ENCODE measurements around the gene SHQ1. TPM values are rescaled to one million over a fixed set of nuclear protein-coding genes. Genes with fewer than 3 reads are reported as not detected.

The SHQ1 gene
- total and polyA plus RNA-seq, 9 of the 15 experiments (the other 6 are each of a cell fraction or from before 2014, with no cell fraction given), result 9.2 to 25.0 (median 14.1) TPM

DNA sequence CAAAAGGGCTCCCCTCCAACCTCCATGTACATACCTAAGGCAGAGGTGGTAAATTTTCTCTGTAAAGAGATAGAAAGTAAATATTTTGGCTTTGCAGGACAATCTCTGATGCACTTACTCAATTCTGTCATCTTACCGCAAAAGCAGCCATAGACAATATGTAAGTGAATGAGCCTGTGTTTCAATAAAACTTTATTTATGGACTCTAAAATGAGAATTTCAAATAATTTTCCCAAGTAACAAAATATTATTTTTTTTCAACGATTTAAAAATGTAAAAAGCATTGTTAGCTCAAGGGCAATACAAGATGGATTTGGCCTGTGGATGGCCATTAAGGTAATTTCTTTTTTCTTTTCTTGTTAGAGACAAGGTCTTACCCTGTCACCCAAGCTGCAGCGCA, 44.7 kb downstream of the SHQ1 start:
- H2AFZ ChIP-seq (ENCODE audit: low read depth, low read length), result no peak overlapping the region
- FAIRE-seq (no peak), ATAC-seq (no peak), DNase-seq (ENCODE audit: extremely low read depth in 1 of 4, low spot score in 3 of 4) (no peak)
- no peaks in the 10 kb centered on the region for H3K79me2 ChIP-seq (ENCODE audit: control insufficient read depth, insufficient read depth, low read length)
- intact Hi-C loops (cut with micrococcal nuclease) (no loop called here), in situ Hi-C loops (cut with MboI) (no loop called here)
- BruUV-seq (replicated peaks), result no TSS peak
- peaks cover 2% of the 10 kb centered on the region; the same call in 1 of the 3 replicates for H3K36me3 ChIP-seq (ENCODE audit: control insufficient read depth, insufficient read depth, low read length)
- no peak for TF ChIP-seq ARID2 (IDR thresholded peaks at IDR 0.05)
- TF ChIP-seq, protein P1, sequence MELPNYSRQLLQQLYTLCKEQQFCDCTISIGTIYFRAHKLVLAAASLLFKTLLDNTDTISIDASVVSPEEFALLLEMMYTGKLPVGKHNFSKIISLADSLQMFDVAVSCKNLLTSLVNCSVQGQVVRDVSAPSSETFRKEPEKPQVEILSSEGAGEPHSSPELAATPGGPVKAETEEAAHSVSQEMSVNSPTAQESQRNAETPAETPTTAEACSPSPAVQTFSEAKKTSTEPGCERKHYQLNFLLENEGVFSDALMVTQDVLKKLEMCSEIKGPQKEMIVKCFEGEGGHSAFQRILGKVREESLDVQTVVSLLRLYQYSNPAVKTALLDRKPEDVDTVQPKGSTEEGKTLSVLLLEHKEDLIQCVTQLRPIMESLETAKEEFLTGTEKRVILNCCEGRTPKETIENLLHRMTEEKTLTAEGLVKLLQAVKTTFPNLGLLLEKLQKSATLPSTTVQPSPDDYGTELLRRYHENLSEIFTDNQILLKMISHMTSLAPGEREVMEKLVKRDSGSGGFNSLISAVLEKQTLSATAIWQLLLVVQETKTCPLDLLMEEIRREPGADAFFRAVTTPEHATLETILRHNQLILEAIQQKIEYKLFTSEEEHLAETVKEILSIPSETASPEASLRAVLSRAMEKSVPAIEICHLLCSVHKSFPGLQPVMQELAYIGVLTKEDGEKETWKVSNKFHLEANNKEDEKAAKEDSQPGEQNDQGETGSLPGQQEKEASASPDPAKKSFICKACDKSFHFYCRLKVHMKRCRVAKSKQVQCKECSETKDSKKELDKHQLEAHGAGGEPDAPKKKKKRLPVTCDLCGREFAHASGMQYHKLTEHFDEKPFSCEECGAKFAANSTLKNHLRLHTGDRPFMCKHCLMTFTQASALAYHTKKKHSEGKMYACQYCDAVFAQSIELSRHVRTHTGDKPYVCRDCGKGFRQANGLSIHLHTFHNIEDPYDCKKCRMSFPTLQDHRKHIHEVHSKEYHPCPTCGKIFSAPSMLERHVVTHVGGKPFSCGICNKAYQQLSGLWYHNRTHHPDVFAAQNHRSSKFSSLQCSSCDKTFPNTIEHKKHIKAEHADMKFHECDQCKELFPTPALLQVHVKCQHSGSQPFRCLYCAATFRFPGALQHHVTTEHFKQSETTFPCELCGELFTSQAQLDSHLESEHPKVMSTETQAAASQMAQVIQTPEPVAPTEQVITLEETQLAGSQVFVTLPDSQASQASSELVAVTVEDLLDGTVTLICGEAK (IDR thresholded peaks at IDR 0.05), result peak; percentile 85
- TF ChIP-seq, protein P1 (CRISPR knock-in tag; IDR thresholded peaks at IDR 0.05), result no peak
- H3K27ac ChIP-seq (ENCODE audit: extremely low read depth, low read depth, low read length), result no peak overlapping the region
- H3K9me3 ChIP-seq (replicated peaks; ENCODE audit: control insufficient read depth, insufficient read depth, low read depth, low read length), result no peaks in the 10 kb centered on the region
- H3K4me3 ChIP-seq, result no peak overlapping the region
- ChIA-PET POLR2A (interaction anchor here (0.7 kb wide), 1 partner anchor 126 kb away, joined by 3 read pairs; no protein-coding TSS in a partner anchor), CTCF (ENCODE audit: low intra/inter-chr PET ratio) (no interaction called here)
- H4K20me1 ChIP-seq (replicated peaks; ENCODE audit: control insufficient read depth, insufficient read depth, low read length), result no peaks in the 10 kb centered on the region
- H3K9me1 ChIP-seq (ENCODE audit: control insufficient read depth, insufficient read depth, low read length), result no peaks in the 10 kb centered on the region
- H3K4me2 ChIP-seq (ENCODE audit: insufficient read depth, low read length), result no peak overlapping the region
- peaks cover 0 to 1% of the 10 kb centered on the region in 2 experiments; a peak in 1 of 5 replicates for H3K4me1 ChIP-seq (replicated peaks in 1 of 2; ENCODE audit: control insufficient read depth in 2 of 2, insufficient read depth in 2 of 2, low read length in 2 of 2)
- no peak overlapping the region for H3K9ac ChIP-seq (ENCODE audit: insufficient read depth in 1 of 2, low read depth in 2 of 2, low read length in 2 of 2)
- 79% methylated on average over 3 of the region's 3 CpGs for WGBS (ENCODE audit: insufficient coverage, low coverage, missing lambda C conversion rate)
- no peaks in the 10 kb centered on the region for H3K27me3 ChIP-seq (ENCODE audit: control insufficient read depth in 2 of 2, insufficient read depth in 2 of 2, low read length in 2 of 2)
